ENCODE results near the gene FAM241A. TPM values are rescaled to one million over a fixed set of nuclear protein-coding genes. Genes with fewer than 3 reads are reported as not detected.

FAM241A gene
- polyA plus RNA-seq, 2 of the 4 experiments (the other 2 are of a cell fraction), result 0.67 to 2.3 TPM

DNA sequence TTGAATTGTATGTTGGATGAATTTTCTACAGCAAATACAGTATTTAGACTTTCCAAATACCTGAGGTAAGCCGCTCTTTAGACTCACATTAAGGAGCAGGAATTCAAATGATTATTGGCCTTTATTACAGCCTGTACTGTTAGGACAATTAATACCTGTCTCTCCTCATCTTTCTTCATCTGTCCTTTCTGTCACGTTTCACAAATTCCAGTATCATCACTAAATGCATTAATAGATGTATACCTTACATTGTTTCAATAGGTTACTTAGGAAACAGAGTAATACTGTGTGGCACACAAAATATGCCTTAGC lies 1.2 kb downstream of the FAM241A start:
- ChIA-PET CTCF (interaction anchor here (1.4 kb wide), 1 partner anchor 90 kb away, joined by 4 read pairs; no protein-coding TSS in a partner anchor), POLR2A (no interaction called here)
- ATAC-seq (no peak), FAIRE-seq (no peak), DNase-seq (ENCODE audit: low read depth in 1 of 2, low spot score in 1 of 2) (no peak)
- H3K4me3 ChIP-seq, result peak overlapping the region; percentile 71
- H3K27ac ChIP-seq, result peak overlapping the region in 1 of 2 experiments; percentile 68; a peak in 3 of 6 replicates
- WGBS (ENCODE audit: missing lambda C conversion rate), result 65% methylated on average over 2 of the region's 2 CpGs
- H3K9me3 ChIP-seq, result no peaks in the 10 kb centered on the region
- peak overlapping the region; percentile 63 for H3K4me2 ChIP-seq
- no peak for TF ChIP-seq CHD2 (IDR thresholded peaks at IDR 0.05; ENCODE audit: low read length, partially characterized antibody)
- no peak for TF ChIP-seq KDM1A (IDR thresholded peaks at IDR 0.05; ENCODE audit: low read depth)
- TF ChIP-seq HOXB5 (CRISPR knock-in tag; IDR thresholded peaks at IDR 0.05), result no peak
- no peak for TF ChIP-seq ZC3H11A (IDR thresholded peaks at IDR 0.05)
- no peak for TF ChIP-seq POLR2AphosphoS2 (conservative IDR thresholded peaks at IDR 0.05; ENCODE audit: low read length)
- TF ChIP-seq HMGXB4 (CRISPR knock-in tag; IDR thresholded peaks at IDR 0.05; ENCODE audit: borderline replicate concordance), result no peak
- no peak for TF ChIP-seq HOXB13 (CRISPR knock-in tag; IDR thresholded peaks at IDR 0.05; ENCODE audit: low read depth)
- TF ChIP-seq ZFP36 (IDR thresholded peaks at IDR 0.05; ENCODE audit: borderline replicate concordance, partially characterized antibody), result no peak
- no peak for TF ChIP-seq SREBF2 (IDR thresholded peaks at IDR 0.05)
- TF ChIP-seq PBX3 (IDR thresholded peaks at IDR 0.05), result no peak
- no peak for TF ChIP-seq EHF (CRISPR knock-in tag; IDR thresholded peaks at IDR 0.05)
- TF ChIP-seq REST (IDR thresholded peaks at IDR 0.05), result no peak
- TF ChIP-seq MAFK (IDR thresholded peaks at IDR 0.05; ENCODE audit: partially characterized antibody), result no peak
- 0 out of 3 replicates have a peak, but pooled peaks cover 3% of the 10 kb centered on the region for H3K4me1 ChIP-seq

- no peak for FAIRE-seq
- CTCF ChIA-PET, result interaction anchor here (0.8 to 1.9 kb wide), 3 partner anchors 24 to 48 kb away, joined by 3 to 9 read pairs (median 4); no protein-coding TSS in a partner anchor
These were observed 2.4 kb downstream of the FAM241A start for GRCh38 chr4:112147697-112148096.

More at GRCh38 chr4:112147697-112148096, 2.4 kb downstream of the FAM241A start:
- TF ChIP-seq RFX5 (IDR thresholded peaks at IDR 0.05) (no peak), HOXB13 (CRISPR knock-in tag; IDR thresholded peaks at IDR 0.05; ENCODE audit: low read depth) (no peak), CTCF (IDR thresholded peaks at IDR 0.05) (no peak), ZC3H11A (IDR thresholded peaks at IDR 0.05) (no peak), CEBPB (IDR thresholded peaks at IDR 0.05) (no peak), POLR2A (IDR thresholded peaks at IDR 0.05; ENCODE audit: low read length) (no peak), POLR2AphosphoS2 (conservative IDR thresholded peaks at IDR 0.05; ENCODE audit: low read length) (no peak), KDM5A (IDR thresholded peaks at IDR 0.05) (no peak), FOSL2 (IDR thresholded peaks at IDR 0.05) (no peak), FOSL2 (CRISPR knock-in tag; IDR thresholded peaks at IDR 0.05) (no peak), CHD2 (IDR thresholded peaks at IDR 0.05; ENCODE audit: low read length, partially characterized antibody) (no peak), BCL3 (IDR thresholded peaks at IDR 0.05) (no peak), HES2 (IDR thresholded peaks at IDR 0.05) (no peak), PHF8 (IDR thresholded peaks at IDR 0.05; ENCODE audit: borderline replicate concordance, low read depth) (no peak), SMC3 (IDR thresholded peaks at IDR 0.05) (no peak), KDM1A (IDR thresholded peaks at IDR 0.05; ENCODE audit: low read depth) (no peak)
- TF ChIP-seq, protein P1, sequence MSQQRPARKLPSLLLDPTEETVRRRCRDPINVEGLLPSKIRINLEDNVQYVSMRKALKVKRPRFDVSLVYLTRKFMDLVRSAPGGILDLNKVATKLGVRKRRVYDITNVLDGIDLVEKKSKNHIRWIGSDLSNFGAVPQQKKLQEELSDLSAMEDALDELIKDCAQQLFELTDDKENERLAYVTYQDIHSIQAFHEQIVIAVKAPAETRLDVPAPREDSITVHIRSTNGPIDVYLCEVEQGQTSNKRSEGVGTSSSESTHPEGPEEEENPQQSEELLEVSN (IDR thresholded peaks at IDR 0.05; ENCODE audit: borderline replicate concordance, low read depth), result no peak
- Histone ChIP-seq H3K4me1 (0 out of 3 replicates have a peak, but pooled peaks cover 3% of the 10 kb centered on the region), H3K9me3 (no peaks in the 10 kb centered on the region), H3K4me3 (no peak overlapping the region), H3K27ac (no peak overlapping the region), H3K4me2 (no peak overlapping the region)
- WGBS (ENCODE audit: missing lambda C conversion rate), result 93% methylated on average over 5 of the region's 5 CpGs
- no peak for ATAC-seq
- POLR2A ChIA-PET, result no interaction called here
- no peak for DNase-seq (ENCODE audit: low read depth in 1 of 2, low spot score in 1 of 2)

Data from A549 (cell line).